KMS-11 (cell line): ENCODE data around the gene CAND2.

Source experiments
- H2AFZ ChIP-seq: fragments of 200-600 bp; sonication (generic); 2 replicates; pipeline ENCODE4 v1.6.1; 2016; ENCODE audit warnings: antibody characterized with exemption, mixed run types, low read depth
- H3K27ac ChIP-seq: fragments of 200-600 bp; sonication (generic); 2 replicates; pipeline ENCODE4 v1.6.1; 2016; ENCODE audit warnings: mild to moderate bottlenecking, mixed run types
- H3K27me3 ChIP-seq: fragments of 200-600 bp; sonication (generic); 2 replicates; pipeline ENCODE4 v1.6.1; 2017; ENCODE audit warnings: mild to moderate bottlenecking, low read depth, mixed run types, moderate library complexity; ENCODE audit not compliant: insufficient read depth
- H3K36me3 ChIP-seq: fragments of 200-600 bp; sonication (generic); 2 replicates; pipeline ENCODE4 v1.6.1; 2017; ENCODE audit warnings: mild to moderate bottlenecking, mixed run types; ENCODE audit not compliant: insufficient read depth
- H3K4me1 ChIP-seq: fragments of 200-600 bp; sonication (generic); 2 replicates; pipeline ENCODE4 v1.6.1; 2016; ENCODE audit warnings: mild to moderate bottlenecking, low read depth, mixed run types; ENCODE audit not compliant: poor library complexity, severe bottlenecking
- H3K4me2 ChIP-seq: fragments of 200-600 bp; sonication (generic); 2 replicates; pipeline ENCODE4 v1.7.0; 2016; ENCODE audit warnings: mild to moderate bottlenecking, mixed run types
- H3K4me3 ChIP-seq: fragments of 200-600 bp; sonication (generic); IDR thresholded peaks from 2 replicates; pipeline ENCODE4 v1.6.1; 2017; ENCODE audit warnings: low read depth, low read length, mixed read lengths; ENCODE audit not compliant: insufficient read depth
- H3K79me2 ChIP-seq: fragments of 200-600 bp; sonication (generic); 2 replicates; pipeline ENCODE4 v1.6.1; 2016; ENCODE audit warnings: low read depth, mixed run types; ENCODE audit not compliant: insufficient read depth
- H3K9ac ChIP-seq: fragments of 200-600 bp; sonication (generic); 2 replicates; pipeline ENCODE4 v1.6.1; 2016; ENCODE audit warnings: mild to moderate bottlenecking, mixed run types
- H4K20me1 ChIP-seq: fragments of 200-600 bp; sonication (generic); 2 replicates; pipeline ENCODE4 v1.6.1; 2016; ENCODE audit warnings: mild to moderate bottlenecking, mixed run types; ENCODE audit not compliant: insufficient read depth
- TF ChIP-seq, protein P1 (sequence below): fragments of 200-600 bp; sonication (generic); conservative IDR thresholded peaks from 2 replicates; pipeline ENCODE4 v1.6.1; 2017; ENCODE audit warnings: low read depth, mild to moderate bottlenecking, antibody characterized with exemption, low read length, moderate library complexity, mixed read lengths

The CAND2 gene

DNA sequence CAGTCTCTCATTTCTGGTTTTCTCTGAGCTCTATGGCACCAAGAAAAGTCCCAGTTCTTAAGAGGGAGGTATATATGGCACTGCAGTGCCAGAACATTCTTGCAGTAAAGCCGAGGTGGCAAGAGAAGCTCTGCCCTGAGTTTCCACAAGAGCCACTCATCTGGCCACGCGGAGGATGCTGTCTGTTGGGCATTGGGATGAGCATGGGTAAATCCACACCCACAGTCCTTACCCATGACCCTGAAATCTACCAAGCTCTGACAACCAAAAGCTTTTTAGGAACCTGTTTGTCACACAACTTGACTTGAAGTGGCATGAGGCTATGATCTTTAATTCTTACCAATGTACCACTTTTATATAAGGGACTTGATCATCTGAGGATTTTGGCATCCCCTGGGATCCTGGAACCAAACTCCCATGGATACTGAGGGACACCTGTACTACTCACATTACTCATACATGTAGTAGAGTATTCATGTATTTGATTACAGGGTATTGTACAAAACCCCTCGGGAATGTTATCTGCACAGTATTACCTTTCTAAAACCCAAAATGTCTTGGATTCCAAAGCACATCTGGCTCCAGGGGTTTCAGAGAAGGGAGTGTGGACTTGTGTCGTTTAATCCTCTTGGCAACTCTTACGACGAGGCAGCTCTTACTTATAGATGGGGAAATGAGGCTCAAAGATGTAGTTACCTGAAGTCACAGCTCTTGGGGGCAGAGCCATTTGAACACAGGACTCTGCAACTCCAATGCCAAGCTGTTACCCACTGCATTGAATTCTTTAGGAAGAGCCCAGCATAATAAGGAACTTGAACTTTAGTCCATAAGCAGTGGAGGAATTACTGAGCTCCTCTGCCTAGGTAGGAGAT lies 36.1 kb downstream of the CAND2 start:
- peaks cover 14% of the 10 kb centered on the region; the same call in 1 of the 2 replicates for H3K79me2 ChIP-seq
- H3K4me1 ChIP-seq, result peaks cover 4% of the 10 kb centered on the region
- TF ChIP-seq, protein P1, sequence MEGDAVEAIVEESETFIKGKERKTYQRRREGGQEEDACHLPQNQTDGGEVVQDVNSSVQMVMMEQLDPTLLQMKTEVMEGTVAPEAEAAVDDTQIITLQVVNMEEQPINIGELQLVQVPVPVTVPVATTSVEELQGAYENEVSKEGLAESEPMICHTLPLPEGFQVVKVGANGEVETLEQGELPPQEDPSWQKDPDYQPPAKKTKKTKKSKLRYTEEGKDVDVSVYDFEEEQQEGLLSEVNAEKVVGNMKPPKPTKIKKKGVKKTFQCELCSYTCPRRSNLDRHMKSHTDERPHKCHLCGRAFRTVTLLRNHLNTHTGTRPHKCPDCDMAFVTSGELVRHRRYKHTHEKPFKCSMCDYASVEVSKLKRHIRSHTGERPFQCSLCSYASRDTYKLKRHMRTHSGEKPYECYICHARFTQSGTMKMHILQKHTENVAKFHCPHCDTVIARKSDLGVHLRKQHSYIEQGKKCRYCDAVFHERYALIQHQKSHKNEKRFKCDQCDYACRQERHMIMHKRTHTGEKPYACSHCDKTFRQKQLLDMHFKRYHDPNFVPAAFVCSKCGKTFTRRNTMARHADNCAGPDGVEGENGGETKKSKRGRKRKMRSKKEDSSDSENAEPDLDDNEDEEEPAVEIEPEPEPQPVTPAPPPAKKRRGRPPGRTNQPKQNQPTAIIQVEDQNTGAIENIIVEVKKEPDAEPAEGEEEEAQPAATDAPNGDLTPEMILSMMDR, result no peak
- H3K9ac ChIP-seq, result no peak overlapping the region
- H4K20me1 ChIP-seq, result peaks cover 7% of the 10 kb centered on the region; the same call in 1 of the 2 replicates
- no peak overlapping the region for H2AFZ ChIP-seq
- no peak overlapping the region; the same call in 1 of the 2 replicates for H3K27ac ChIP-seq
- peaks cover 7% of the 10 kb centered on the region; the same call in 1 of the 2 replicates for H3K36me3 ChIP-seq
- H3K27me3 ChIP-seq, result no peaks in the 10 kb centered on the region
- H3K4me3 ChIP-seq, result no peak overlapping the region
- H3K4me2 ChIP-seq, result no peak overlapping the region

DNA sequence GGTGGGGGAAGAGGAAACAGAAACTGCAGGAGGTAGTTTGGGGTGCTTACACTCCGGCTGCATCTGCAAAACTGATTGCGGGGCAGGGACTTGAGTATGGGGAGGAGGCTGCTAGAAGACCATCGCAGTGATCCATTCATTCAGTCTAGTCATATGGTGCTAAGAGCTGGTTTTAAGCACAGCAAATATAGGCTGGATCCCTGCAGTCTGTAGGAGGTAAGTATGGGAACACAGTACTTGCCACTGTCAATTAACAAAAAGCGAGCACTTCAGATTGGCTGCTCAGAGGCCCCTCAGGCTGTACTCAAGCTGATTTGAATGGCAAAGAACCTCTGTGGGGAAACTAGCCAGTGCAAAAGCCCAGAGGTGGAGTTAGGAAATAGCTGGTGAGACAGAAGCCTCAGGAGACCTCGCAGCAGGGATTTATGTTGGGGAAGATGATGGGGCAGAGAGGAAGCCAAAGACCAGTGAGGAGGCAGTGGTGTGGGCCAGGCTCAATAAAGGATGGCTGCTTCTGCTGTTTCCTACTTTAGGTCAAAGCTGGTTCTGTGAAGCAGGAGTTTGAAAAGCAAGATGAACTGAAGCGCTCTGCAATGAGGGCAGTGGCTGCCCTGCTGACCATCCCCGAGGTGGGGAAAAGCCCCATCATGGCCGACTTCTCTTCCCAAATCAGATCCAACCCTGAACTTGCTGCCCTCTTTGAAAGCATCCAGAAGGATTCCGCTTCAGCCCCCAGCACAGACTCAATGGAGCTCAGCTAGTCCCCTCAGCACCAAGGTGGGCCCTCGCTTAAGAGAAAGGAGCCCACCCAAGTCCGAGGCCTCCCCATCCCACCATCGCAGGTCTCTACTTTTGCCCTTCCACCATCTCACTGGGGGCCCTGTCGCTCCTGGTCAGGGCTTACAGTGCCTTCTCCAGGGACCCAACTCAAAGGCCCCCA lies 37.0 kb downstream of the CAND2 start:
- H3K27ac ChIP-seq, result no peak overlapping the region
- no peak overlapping the region for H3K9ac ChIP-seq
- H4K20me1 ChIP-seq, result peaks cover 10% of the 10 kb centered on the region; the same call in 1 of the 2 replicates
- no peak overlapping the region for H2AFZ ChIP-seq
- TF ChIP-seq, protein P1, result no peak
- H3K79me2 ChIP-seq, result peaks cover 23% of the 10 kb centered on the region
- no peak overlapping the region for H3K4me2 ChIP-seq
- peaks cover 13% of the 10 kb centered on the region for H3K4me1 ChIP-seq
- no peak overlapping the region for H3K4me3 ChIP-seq
- no peaks in the 10 kb centered on the region for H3K27me3 ChIP-seq
- H3K36me3 ChIP-seq, result peaks cover 8% of the 10 kb centered on the region; the same call in 1 of the 2 replicates

DNA sequence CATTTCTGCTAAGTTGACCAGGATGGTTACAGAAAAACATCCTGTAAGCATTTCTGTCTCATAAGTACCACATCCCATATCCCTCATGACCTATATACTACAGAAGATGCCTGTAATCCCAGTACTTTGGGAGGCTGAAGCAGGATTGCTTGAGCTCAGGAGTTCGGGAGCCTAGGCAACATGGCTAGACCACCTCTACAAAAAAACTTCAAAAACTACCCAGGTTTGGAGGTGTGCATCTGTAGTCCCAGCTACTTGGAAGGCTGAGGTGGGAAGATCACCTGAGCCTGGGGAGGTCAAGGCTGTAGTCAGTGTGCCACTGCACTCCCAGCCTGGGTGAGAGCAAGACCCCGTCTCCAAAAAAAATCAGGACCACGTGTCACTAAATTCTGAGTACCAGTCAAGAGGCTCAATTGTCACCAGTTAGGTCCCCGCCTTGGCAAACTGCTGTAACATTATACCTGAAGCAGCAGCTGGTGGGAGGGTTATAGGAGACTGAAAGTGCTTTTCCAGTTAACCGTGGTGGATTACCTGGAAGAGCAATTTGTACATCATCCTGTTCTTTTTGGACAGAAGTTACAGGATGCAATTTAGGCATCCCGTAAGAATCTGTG lies 38.7 kb downstream of the CAND2 start:
- TF ChIP-seq, protein P1, result no peak
- peaks cover 10% of the 10 kb centered on the region; the same call in 1 of the 2 replicates for H3K36me3 ChIP-seq
- H3K4me3 ChIP-seq, result no peak overlapping the region
- H2AFZ ChIP-seq, result no peak overlapping the region
- peaks cover 10% of the 10 kb centered on the region; the same call in 1 of the 2 replicates for H4K20me1 ChIP-seq
- no peak overlapping the region for H3K9ac ChIP-seq
- peaks cover 39% of the 10 kb centered on the region for H3K79me2 ChIP-seq
- no peak overlapping the region for H3K4me2 ChIP-seq
- no peak overlapping the region for H3K27ac ChIP-seq
- no peaks in the 10 kb centered on the region for H3K27me3 ChIP-seq
- peaks cover 26% of the 10 kb centered on the region for H3K4me1 ChIP-seq
